ENCODE data around the gene ALDH3A2.
"Not testable (repeated sequence)": the region's sequence is repeated elsewhere in the genome, so short reads cannot be mapped to it uniquely, and the experiment has no call there.

The ALDH3A2 gene

GRCh38 chr17:19683117-19683516 is 34.6 kb downstream of the ALDH3A2 start:
- DNase-seq: no peak

GRCh38 chr17:19684909-19685580 is 36.5 kb downstream of the ALDH3A2 start:
- not testable (repeated sequence) for DNase-seq

- no peak for DNase-seq
These were observed 38.0 kb downstream of the ALDH3A2 start for GRCh38 chr17:19686400-19687090.

- DNase-seq: no peak
These were observed 53.7 kb downstream of the ALDH3A2 start for GRCh38 chr17:19702217-19702641.

- DNase-seq: no peak
These were observed 54.7 kb downstream of the ALDH3A2 start for GRCh38 chr17:19703106-19703827.

- no peak for DNase-seq
These were observed 55.5 kb downstream of the ALDH3A2 start for GRCh38 chr17:19703828-19704613.

GRCh38 chr17:19705201-19705600 is 56.6 kb downstream of the ALDH3A2 start:
- no peak for DNase-seq

- no peak for DNase-seq
These were observed 57.5 kb downstream of the ALDH3A2 start for GRCh38 chr17:19705771-19706770.

GRCh38 chr17:19706791-19707727 is 58.5 kb downstream of the ALDH3A2 start:
- DNase-seq: no peak

- no peak for DNase-seq
These were observed 59.2 kb downstream of the ALDH3A2 start for GRCh38 chr17:19707728-19708221.

GRCh38 chr17:19708431-19709175 is 60.1 kb downstream of the ALDH3A2 start:
- DNase-seq: no peak

- DNase-seq: no peak
These were observed 61.3 kb downstream of the ALDH3A2 start for GRCh38 chr17:19709841-19710240.

GRCh38 chr17:19712436-19713004 is 64.0 kb downstream of the ALDH3A2 start:
- no peak for DNase-seq

GRCh38 chr17:19713462-19713861 is 64.9 kb downstream of the ALDH3A2 start:
- DNase-seq: no peak

- DNase-seq: no peak
These were observed 65.4 kb downstream of the ALDH3A2 start for GRCh38 chr17:19713901-19714361.

GRCh38 chr17:19714542-19715411 is 66.2 kb downstream of the ALDH3A2 start:
- peak; percentile 51 for DNase-seq

- DNase-seq: no peak
These were observed 67.8 kb downstream of the ALDH3A2 start, which contains the start of gene SLC47A2 for GRCh38 chr17:19716108-19717030. Gene SLC47A2, minus strand, starts transcription at chr17:19716584. Its CDS starts 29 bp downstream, at chr17:19716555.
